Measurements from ENCODE around the gene KIF16B.
A peak's percentile ranks its signal among the peaks of the same experiment; 100 is the strongest.

The KIF16B gene

GRCh38 chr20:16518784-16519084 lies 54.5 kb downstream of the KIF16B start:
- DNase-seq = no peak

- DNase-seq = peak; percentile 47
Observed at GRCh38 chr20:16517946-16518783, 55.1 kb downstream of the KIF16B start.

- DNase-seq = no peak
Observed at GRCh38 chr20:16516794-16517193, 56.5 kb downstream of the KIF16B start.

- DNase-seq = no peak
Observed at GRCh38 chr20:16515046-16515445, 58.2 kb downstream of the KIF16B start.

GRCh38 chr20:16514140-16514539 lies 59.1 kb downstream of the KIF16B start:
- DNase-seq = no peak

- DNase-seq = no peak
Observed at GRCh38 chr20:16505894-16506293, 67.4 kb downstream of the KIF16B start.

GRCh38 chr20:16501301-16501700 lies 71.9 kb downstream of the KIF16B start:
- no peak for DNase-seq

- DNase-seq = no peak
Observed at GRCh38 chr20:16500197-16500596, 73.1 kb downstream of the KIF16B start.

- no peak for DNase-seq
Observed at GRCh38 chr20:16498526-16499253, 74.6 kb downstream of the KIF16B start.

GRCh38 chr20:16497896-16498295 lies 75.4 kb downstream of the KIF16B start:
- DNase-seq = no peak

GRCh38 chr20:16493486-16493885 lies 79.8 kb downstream of the KIF16B start:
- DNase-seq = no peak

- DNase-seq = no peak
Observed at GRCh38 chr20:16491294-16491905, 81.8 kb downstream of the KIF16B start.

GRCh38 chr20:16490696-16491095 lies 82.6 kb downstream of the KIF16B start:
- no peak for DNase-seq

GRCh38 chr20:16488616-16489015 lies 84.6 kb downstream of the KIF16B start:
- no peak for DNase-seq

- no peak for DNase-seq
Observed at GRCh38 chr20:16488086-16488485, 85.2 kb downstream of the KIF16B start.

- DNase-seq = no peak
Observed at GRCh38 chr20:16486532-16486931, 86.7 kb downstream of the KIF16B start.

GRCh38 chr20:16485401-16485800 lies 87.8 kb downstream of the KIF16B start:
- DNase-seq = no peak

GRCh38 chr20:16483024-16483423 lies 90.2 kb downstream of the KIF16B start:
- DNase-seq = no peak

- no peak for DNase-seq
Observed at GRCh38 chr20:16481977-16482376, 91.3 kb downstream of the KIF16B start.

GRCh38 chr20:16479666-16480065 lies 93.6 kb downstream of the KIF16B start:
- DNase-seq = no peak

GRCh38 chr20:16477632-16478031 lies 95.6 kb downstream of the KIF16B start:
- no peak for DNase-seq

- no peak for DNase-seq
Observed at GRCh38 chr20:16476032-16476431, 97.2 kb downstream of the KIF16B start.

- DNase-seq = no peak
Observed at GRCh38 chr20:16475225-16475624, 98.0 kb downstream of the KIF16B start.

- no peak for DNase-seq
Observed at GRCh38 chr20:16474363-16474762, 98.9 kb downstream of the KIF16B start.

Data from right hindlimb (tissue), 1 donor.